CD4-positive, alpha-beta T cell treated with Interleukin-2 at 100 ng/mL for 4 hours (primary cell): ENCODE results near the gene CASKIN2.
A peak's percentile ranks its signal among the peaks of the same experiment; 100 is the strongest.
"Not testable (repeated sequence)": the region's sequence is repeated elsewhere in the genome, so short reads cannot be mapped to it uniquely, and the experiment has no call there.

Experiments used
- DNase-seq: peaks from one replicate; pipeline ENCODE4 v3.0.0-alpha.2; 2020; ENCODE audit warnings: low spot score

The CASKIN2 gene

DNA sequence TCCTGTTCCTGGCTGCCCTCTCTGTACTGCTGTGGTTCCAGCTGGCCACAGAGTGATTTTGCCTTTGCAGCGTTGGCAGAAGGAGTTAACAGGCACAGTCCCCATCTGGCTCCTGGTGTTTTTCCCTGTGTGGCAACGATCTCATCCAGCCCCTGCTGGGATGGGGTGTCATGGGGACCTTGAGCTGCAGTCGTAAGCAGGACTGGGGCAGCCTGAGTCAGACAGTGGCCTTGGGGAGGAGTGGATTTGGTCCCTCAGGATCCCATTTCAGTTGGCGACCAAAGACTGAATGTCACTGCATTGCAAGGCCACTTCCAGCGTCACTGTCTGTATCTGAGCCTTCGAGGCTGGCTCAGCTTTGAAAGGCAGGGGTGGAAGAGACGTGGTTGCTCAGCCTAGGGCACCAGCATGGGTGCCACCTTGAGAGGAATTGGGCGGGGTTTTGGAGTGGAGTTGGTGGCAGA lies 47.0 kb downstream of the CASKIN2 start:
- no peak for DNase-seq

- no peak for DNase-seq
Observed at GRCh38 chr17:75465039-75465438, 50.3 kb downstream of the CASKIN2 start.

- no peak for DNase-seq
Observed at GRCh38 chr17:75463603-75464002, 51.7 kb downstream of the CASKIN2 start.

- DNase-seq, result no peak
Observed at GRCh38 chr17:75460295-75460694, 55.0 kb downstream of the CASKIN2 start.

- DNase-seq, result no peak
Observed at GRCh38 chr17:75459590-75460267, 55.6 kb downstream of the CASKIN2 start.

DNA sequence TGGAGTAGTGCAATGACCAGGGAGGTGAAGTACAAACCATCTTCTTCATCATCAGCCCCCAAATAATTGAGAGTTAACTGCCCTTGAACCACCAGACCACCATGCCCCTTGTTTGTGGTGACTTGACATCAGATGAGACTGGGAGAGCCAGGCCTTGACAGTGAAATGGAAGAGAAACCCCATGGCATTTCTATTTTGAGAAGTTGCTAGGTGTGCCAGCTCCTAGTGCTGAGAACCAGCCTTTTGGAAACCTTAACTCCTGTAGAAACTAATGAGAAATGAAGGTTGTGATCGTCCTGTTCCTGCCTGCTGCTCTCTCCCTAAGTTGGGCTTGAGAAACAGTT lies 56.1 kb downstream of the CASKIN2 start:
- DNase-seq, result no peak

DNA sequence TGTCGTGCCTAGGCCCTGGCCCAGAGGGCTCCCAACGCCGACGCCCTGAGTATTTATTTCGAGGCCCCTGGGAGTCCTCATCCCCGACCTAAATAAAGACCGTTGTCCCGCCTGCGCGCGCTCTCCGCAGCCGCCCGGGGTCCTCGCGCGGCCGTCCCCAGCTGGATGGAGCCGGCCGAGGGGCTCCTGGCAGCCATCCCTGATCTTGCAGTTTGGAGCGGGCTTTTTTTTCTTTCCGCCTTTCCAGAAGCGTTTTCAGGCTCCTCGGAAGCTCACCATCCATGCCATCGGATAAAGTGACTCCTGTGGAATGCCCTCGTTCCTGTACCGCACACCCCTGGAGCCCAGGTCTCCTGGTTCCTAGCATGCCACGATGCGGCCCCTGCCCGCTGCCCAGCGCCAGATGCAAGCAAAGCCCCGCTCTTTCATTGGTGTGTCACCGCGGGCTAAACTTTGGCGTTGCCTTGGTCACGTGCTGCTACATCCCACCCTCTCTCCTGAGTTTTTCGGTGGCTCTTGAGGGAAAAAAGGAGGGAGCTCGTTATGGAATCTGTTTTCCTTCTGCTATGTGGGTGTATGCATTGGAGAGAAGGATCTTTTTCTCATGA lies 58.2 kb downstream of the CASKIN2 start:
- no peak for DNase-seq

- DNase-seq, result peak; percentile 96
Observed at GRCh38 chr17:75456417-75457046, 58.8 kb downstream of the CASKIN2 start, which contains the start of gene TMEM94. TMEM94 (plus strand) TSS chr17:75456635; CDS start chr17:75471906, 15,271 bp downstream.

DNA sequence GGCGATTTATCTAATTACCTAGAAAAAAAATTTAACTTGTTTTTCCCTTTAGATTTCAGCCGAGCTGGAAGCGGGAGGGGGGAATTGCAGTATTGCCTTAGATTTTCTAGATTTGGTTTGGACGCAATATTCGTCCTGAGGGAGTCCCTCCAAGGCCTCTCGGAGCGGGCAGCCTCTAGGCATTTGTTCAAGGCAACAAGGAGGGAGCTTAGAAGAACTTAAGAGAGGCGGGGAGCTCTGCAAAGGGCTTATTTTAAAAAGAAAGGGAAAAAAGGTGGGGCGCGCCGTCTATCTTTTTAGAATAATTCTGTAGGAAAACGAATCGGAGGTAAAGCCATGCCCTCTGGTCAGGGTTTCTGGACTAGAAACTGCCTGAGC lies 59.3 kb downstream of the CASKIN2 start:
- no peak for DNase-seq

- DNase-seq, result not testable (repeated sequence)
Observed at GRCh38 chr17:75454672-75455071, 60.7 kb downstream of the CASKIN2 start.

DNA sequence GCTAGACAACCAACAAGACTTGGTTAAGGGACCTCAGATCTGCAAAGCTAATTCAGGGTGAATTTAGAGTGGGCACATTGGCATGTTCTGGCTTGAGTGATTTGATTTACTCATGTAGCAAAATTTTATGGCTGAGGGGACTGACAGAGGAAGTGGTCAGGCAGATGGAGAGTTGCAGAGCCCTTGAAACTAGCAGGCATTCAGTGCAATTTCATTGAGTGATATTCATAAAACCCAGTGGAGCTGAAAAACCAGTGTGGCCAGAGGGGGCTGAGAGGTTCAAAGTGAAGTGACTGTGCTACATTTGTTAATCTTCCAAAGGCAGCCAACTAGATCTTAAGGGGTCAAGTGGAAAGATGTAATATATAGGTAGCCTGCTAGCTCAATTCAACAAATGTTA lies 61.1 kb downstream of the CASKIN2 start:
- DNase-seq, result no peak

GRCh38 chr17:75450270-75450669 lies 65.1 kb downstream of the CASKIN2 start:
- DNase-seq, result no peak
